ENCODE measurements around the gene CLCN6.
A peak's percentile ranks its signal among the peaks of the same experiment; 100 is the strongest.
"Not testable (repeated sequence)": the region's sequence is repeated elsewhere in the genome, so short reads cannot be mapped to it uniquely, and the experiment has no call there.

The CLCN6 gene

GRCh38 chr1:11803924-11804665 lies 1.9 kb upstream of the CLCN6 start:
- peak overlapping the region; percentile 99 for H3K27ac ChIP-seq (ENCODE audit: low read depth, low read length)
- H3K9ac ChIP-seq (ENCODE audit: low read depth in 1 of 2, low read length in 2 of 2): peak overlapping the region; percentile 99
- not testable (repeated sequence) for H3K9me3 ChIP-seq (ENCODE audit: control insufficient read depth in 1 of 2, low read length in 2 of 2); H3K27me3 ChIP-seq (ENCODE audit: control insufficient read depth in 1 of 2, insufficient read depth in 2 of 2, low read length in 2 of 2)
- H3K36me3 ChIP-seq (ENCODE audit: control insufficient read depth in 1 of 2, insufficient read depth in 2 of 2, low read length in 2 of 2): peaks cover 23 to 35% of the 10 kb centered on the region in 2 donors
- H3K4me1 ChIP-seq (ENCODE audit: control insufficient read depth in 1 of 2, insufficient read depth in 2 of 2, low read length in 2 of 2): peaks cover 50 to 51% of the 10 kb centered on the region in 2 donors
- H3K4me3 ChIP-seq (ENCODE audit: low read depth in 1 of 2, low read length in 2 of 2): peak overlapping the region; percentile 90 to 96

DNA sequence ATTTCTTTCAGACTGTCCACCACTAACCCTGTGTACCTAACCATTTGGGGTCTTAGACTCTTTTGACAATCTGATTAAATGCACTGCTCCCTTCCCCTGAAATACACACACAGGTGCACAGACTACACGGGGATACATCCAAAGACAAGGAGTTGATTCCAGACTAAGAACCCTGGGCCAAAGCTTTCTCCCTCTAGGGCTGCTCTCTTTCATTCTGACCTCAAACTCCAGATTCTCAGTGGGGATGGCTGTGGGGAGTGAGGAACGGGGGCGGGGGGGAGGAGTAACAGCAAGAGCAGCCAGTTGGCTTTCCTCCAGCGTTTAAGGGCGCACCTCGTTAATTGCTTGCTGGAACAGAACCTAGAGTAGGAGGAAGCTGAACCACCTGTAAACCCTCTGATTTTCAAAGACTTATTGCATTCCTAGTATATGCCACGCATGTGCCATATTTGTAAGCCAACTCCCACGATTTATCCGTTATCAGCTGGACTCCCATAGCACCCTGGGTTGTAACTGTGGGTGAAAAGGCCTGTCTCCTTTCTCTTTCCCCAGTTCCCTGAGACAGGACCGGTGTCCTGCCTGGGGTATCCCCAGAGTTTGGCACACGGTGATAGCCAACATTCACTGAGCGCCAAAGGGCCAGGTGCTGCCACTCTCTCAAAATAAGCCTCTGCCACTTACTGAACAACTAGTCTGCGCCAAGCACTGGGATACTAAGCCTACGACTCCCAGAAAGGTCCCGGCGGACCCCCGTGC lies 1.1 kb upstream of the CLCN6 start:
- peak overlapping the region; percentile 90 to 96 for H3K4me3 ChIP-seq (ENCODE audit: low read depth in 1 of 2, low read length in 2 of 2)
- peak overlapping the region; percentile 99 for H3K9ac ChIP-seq (ENCODE audit: low read depth in 1 of 2, low read length in 2 of 2)
- peak overlapping the region; percentile 99 for H3K27ac ChIP-seq (ENCODE audit: low read depth, low read length)
- no peaks in the 10 kb centered on the region for H3K9me3 ChIP-seq (ENCODE audit: control insufficient read depth in 1 of 2, low read length in 2 of 2)
- H3K36me3 ChIP-seq (ENCODE audit: control insufficient read depth in 1 of 2, insufficient read depth in 2 of 2, low read length in 2 of 2): peaks cover 19 to 36% of the 10 kb centered on the region in 2 donors
- H3K4me1 ChIP-seq (ENCODE audit: control insufficient read depth in 1 of 2, insufficient read depth in 2 of 2, low read length in 2 of 2): peaks cover 50 to 51% of the 10 kb centered on the region in 2 donors
- no peaks in the 10 kb centered on the region for H3K27me3 ChIP-seq (ENCODE audit: control insufficient read depth in 1 of 2, insufficient read depth in 2 of 2, low read length in 2 of 2)

- H3K36me3 ChIP-seq (ENCODE audit: control insufficient read depth in 1 of 2, insufficient read depth in 2 of 2, low read length in 2 of 2): peaks cover 4 to 21% of the 10 kb centered on the region in 2 donors
- peak overlapping the region; percentile 55 to 87 for H3K9ac ChIP-seq (ENCODE audit: low read depth in 1 of 2, low read length in 2 of 2)
- H3K4me3 ChIP-seq (ENCODE audit: low read depth in 1 of 2, low read length in 2 of 2): peak overlapping the region; percentile 67 to 96
- H3K27me3 ChIP-seq (ENCODE audit: control insufficient read depth in 1 of 2, insufficient read depth in 2 of 2, low read length in 2 of 2): no peaks in the 10 kb centered on the region
- peaks cover 50 to 51% of the 10 kb centered on the region in 2 donors for H3K4me1 ChIP-seq (ENCODE audit: control insufficient read depth in 1 of 2, insufficient read depth in 2 of 2, low read length in 2 of 2)
- H3K27ac ChIP-seq (ENCODE audit: low read depth, low read length): peak overlapping the region; percentile 99
- no peaks in the 10 kb centered on the region for H3K9me3 ChIP-seq (ENCODE audit: control insufficient read depth in 1 of 2, low read length in 2 of 2)
Observed at GRCh38 chr1:11806307-11806936, 431 bp downstream of the CLCN6 start.

DNA sequence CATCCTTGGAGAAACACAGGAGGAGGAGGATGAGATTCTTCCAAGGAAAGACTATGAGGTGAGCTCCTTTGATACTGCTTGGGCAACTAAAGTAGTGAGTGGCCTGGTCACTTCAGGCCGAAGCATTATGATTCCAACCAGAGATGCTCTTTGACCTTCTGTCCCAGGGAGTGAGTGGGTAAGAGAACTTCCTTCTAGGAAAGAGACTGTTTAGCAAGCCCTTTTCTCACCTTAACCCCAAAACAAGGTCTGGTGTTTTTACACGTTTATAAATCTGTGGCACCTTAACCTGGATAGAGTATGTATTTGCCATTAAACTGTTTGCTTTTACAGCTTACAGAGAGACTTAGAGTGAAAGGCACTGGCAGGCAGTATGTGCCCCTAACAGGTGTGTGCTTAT lies 1.1 kb downstream of the CLCN6 start:
- Histone ChIP-seq H3K9ac (ENCODE audit: low read depth in 1 of 2, low read length in 2 of 2) (peak overlapping the region; percentile 55 to 87), H3K9me3 (ENCODE audit: control insufficient read depth in 1 of 2, low read length in 2 of 2) (no peaks in the 10 kb centered on the region), H3K27ac (ENCODE audit: low read depth, low read length) (no peak overlapping the region), H3K27me3 (ENCODE audit: control insufficient read depth in 1 of 2, insufficient read depth in 2 of 2, low read length in 2 of 2) (no peaks in the 10 kb centered on the region), H3K36me3 (ENCODE audit: control insufficient read depth in 1 of 2, insufficient read depth in 2 of 2, low read length in 2 of 2) (peaks cover 3 to 21% of the 10 kb centered on the region in 2 donors), H3K4me1 (ENCODE audit: control insufficient read depth in 1 of 2, insufficient read depth in 2 of 2, low read length in 2 of 2) (peaks cover 46% of the 10 kb centered on the region in 2 donors), H3K4me3 (ENCODE audit: low read depth in 1 of 2, low read length in 2 of 2) (peak overlapping the region; percentile 67 to 96)

- no peak overlapping the region for H3K9ac ChIP-seq (ENCODE audit: low read depth in 1 of 2, low read length in 2 of 2)
- no peak overlapping the region for H3K4me3 ChIP-seq (ENCODE audit: low read depth in 1 of 2, low read length in 2 of 2)
- H3K36me3 ChIP-seq (ENCODE audit: control insufficient read depth in 1 of 2, insufficient read depth in 2 of 2, low read length in 2 of 2): peaks cover 17 to 53% of the 10 kb centered on the region in 2 donors
- no peak overlapping the region for H3K27ac ChIP-seq (ENCODE audit: low read depth, low read length)
- no peaks in the 10 kb centered on the region for H3K27me3 ChIP-seq (ENCODE audit: control insufficient read depth in 1 of 2, insufficient read depth in 2 of 2, low read length in 2 of 2)
- H3K4me1 ChIP-seq (ENCODE audit: control insufficient read depth in 1 of 2, insufficient read depth in 2 of 2, low read length in 2 of 2): peaks cover 3 to 4% of the 10 kb centered on the region in 2 donors
- H3K9me3 ChIP-seq (ENCODE audit: control insufficient read depth in 1 of 2, low read length in 2 of 2): no peaks in the 10 kb centered on the region
Observed at GRCh38 chr1:11813021-11813420, 7.0 kb downstream of the CLCN6 start.

DNA sequence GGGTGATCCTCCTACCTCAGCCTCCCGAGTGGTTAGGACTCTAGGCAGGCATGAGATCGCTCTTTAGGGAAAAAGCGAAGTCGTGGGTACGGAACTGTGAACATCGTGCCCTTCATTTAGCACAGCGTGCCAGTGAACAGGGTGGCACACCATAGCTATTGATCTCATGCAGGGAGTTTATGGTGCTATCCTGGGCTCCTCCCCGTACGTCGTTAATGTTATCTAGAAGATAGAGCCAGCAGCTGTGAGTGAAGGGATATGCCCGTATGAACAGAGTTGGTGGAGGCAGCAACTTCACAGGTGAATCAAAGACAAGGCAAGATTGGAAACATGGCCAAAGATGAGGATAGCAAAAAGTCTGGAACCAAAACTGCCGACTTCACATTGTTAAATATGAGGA lies 11.2 kb downstream of the CLCN6 start:
- Histone ChIP-seq H3K27ac (ENCODE audit: low read depth, low read length) (no peak overlapping the region), H3K36me3 (ENCODE audit: control insufficient read depth in 1 of 2, insufficient read depth in 2 of 2, low read length in 2 of 2) (peaks cover 18 to 54% of the 10 kb centered on the region in 2 donors), H3K9ac (ENCODE audit: low read depth in 1 of 2, low read length in 2 of 2) (no peak overlapping the region), H3K9me3 (ENCODE audit: control insufficient read depth in 1 of 2, low read length in 2 of 2) (no peaks in the 10 kb centered on the region), H3K4me3 (ENCODE audit: low read depth in 1 of 2, low read length in 2 of 2) (no peak overlapping the region), H3K4me1 (ENCODE audit: control insufficient read depth in 1 of 2, insufficient read depth in 2 of 2, low read length in 2 of 2) (peaks cover 3 to 4% of the 10 kb centered on the region in 2 donors), H3K27me3 (ENCODE audit: control insufficient read depth in 1 of 2, insufficient read depth in 2 of 2, low read length in 2 of 2) (no peaks in the 10 kb centered on the region)

GRCh38 chr1:11822091-11822490 lies 16.1 kb downstream of the CLCN6 start:
- no peaks in the 10 kb centered on the region for H3K9me3 ChIP-seq (ENCODE audit: control insufficient read depth in 1 of 2, low read length in 2 of 2)
- H3K36me3 ChIP-seq (ENCODE audit: control insufficient read depth in 1 of 2, insufficient read depth in 2 of 2, low read length in 2 of 2): peaks cover 16 to 64% of the 10 kb centered on the region in 2 donors
- no peaks in the 10 kb centered on the region for H3K27me3 ChIP-seq (ENCODE audit: control insufficient read depth in 1 of 2, insufficient read depth in 2 of 2, low read length in 2 of 2)
- H3K9ac ChIP-seq (ENCODE audit: low read depth in 1 of 2, low read length in 2 of 2): no peak overlapping the region
- no peak overlapping the region for H3K4me3 ChIP-seq (ENCODE audit: low read depth in 1 of 2, low read length in 2 of 2)
- H3K4me1 ChIP-seq (ENCODE audit: control insufficient read depth in 1 of 2, insufficient read depth in 2 of 2, low read length in 2 of 2): peaks cover 0 to under 1% of the 10 kb centered on the region in 2 donors
- H3K27ac ChIP-seq (ENCODE audit: low read depth, low read length): no peak overlapping the region

- Histone ChIP-seq H3K36me3 (ENCODE audit: control insufficient read depth in 1 of 2, insufficient read depth in 2 of 2, low read length in 2 of 2) (peaks cover 17 to 69% of the 10 kb centered on the region in 2 donors), H3K9me3 (ENCODE audit: control insufficient read depth in 1 of 2, low read length in 2 of 2) (no peaks in the 10 kb centered on the region), H3K9ac (ENCODE audit: low read depth in 1 of 2, low read length in 2 of 2) (no peak overlapping the region), H3K4me1 (ENCODE audit: control insufficient read depth in 1 of 2, insufficient read depth in 2 of 2, low read length in 2 of 2) (no peaks in the 10 kb centered on the region), H3K27ac (ENCODE audit: low read depth, low read length) (no peak overlapping the region), H3K27me3 (ENCODE audit: control insufficient read depth in 1 of 2, insufficient read depth in 2 of 2, low read length in 2 of 2) (no peaks in the 10 kb centered on the region), H3K4me3 (ENCODE audit: low read depth in 1 of 2, low read length in 2 of 2) (no peak overlapping the region)
Observed at GRCh38 chr1:11823366-11824137, 17.6 kb downstream of the CLCN6 start.

DNA sequence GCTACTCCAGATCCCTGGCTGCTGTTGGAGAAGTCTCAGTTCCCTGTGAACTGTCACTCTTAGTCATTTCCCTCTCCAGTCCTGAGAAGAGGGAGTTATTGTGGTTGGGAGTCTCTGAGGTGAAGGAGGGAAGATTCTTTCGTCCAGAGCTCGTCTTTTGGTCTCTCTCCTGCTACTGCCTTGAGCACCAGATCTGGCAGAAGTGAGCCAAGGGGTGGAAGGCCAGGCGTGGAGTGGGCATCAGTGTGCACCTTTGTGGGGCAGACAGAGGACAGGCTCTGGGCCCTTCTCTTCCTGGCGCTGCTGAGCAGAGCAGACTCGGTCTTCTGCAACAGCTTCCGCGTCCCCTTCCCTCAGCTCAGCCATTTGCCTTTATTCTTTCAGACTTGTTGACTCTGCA lies 19.1 kb downstream of the CLCN6 start:
- Histone ChIP-seq H3K4me1 (ENCODE audit: control insufficient read depth in 1 of 2, insufficient read depth in 2 of 2, low read length in 2 of 2) (no peaks in the 10 kb centered on the region), H3K27ac (ENCODE audit: low read depth, low read length) (no peak overlapping the region), H3K36me3 (ENCODE audit: control insufficient read depth in 1 of 2, insufficient read depth in 2 of 2, low read length in 2 of 2) (peaks cover 31 to 70% of the 10 kb centered on the region in 2 donors), H3K27me3 (ENCODE audit: control insufficient read depth in 1 of 2, insufficient read depth in 2 of 2, low read length in 2 of 2) (no peaks in the 10 kb centered on the region), H3K9me3 (ENCODE audit: control insufficient read depth in 1 of 2, low read length in 2 of 2) (no peaks in the 10 kb centered on the region), H3K9ac (ENCODE audit: low read depth in 1 of 2, low read length in 2 of 2) (no peak overlapping the region), H3K4me3 (ENCODE audit: low read depth in 1 of 2, low read length in 2 of 2) (no peak overlapping the region)
